Measurements from ENCODE around the gene HOXC12.

- TF ChIP-seq CTCF (IDR thresholded peaks at IDR 0.05) (no peak), POLR2A (IDR thresholded peaks at IDR 0.05) (no peak), EP300 (IDR thresholded peaks at IDR 0.05) (no peak)
Observed at GRCh38 chr12:53995002-53995377, 40.3 kb downstream of the HOXC12 start.
